A673 (cell line): ENCODE results near the gene SAFB2.

Source experiments
- CTCF ChIP-seq: fragments of 300-800, 200-600 bp; sonication (generic); conservative IDR thresholded peaks from 2 replicates; pipeline ENCODE4 v1.5.1; 2017; ENCODE audit warnings: low read depth, mild to moderate bottlenecking, antibody characterized with exemption, low read length, moderate library complexity, mixed read lengths
- EZH2 ChIP-seq: fragments of 200-600 bp; sonication (generic); IDR thresholded peaks from 2 replicates; pipeline ENCODE4 v1.6.1; 2017; ENCODE audit warnings: borderline replicate concordance, low read depth, mild to moderate bottlenecking, mixed read lengths, antibody characterized with exemption, low read length; ENCODE audit not compliant: poor library complexity, severe bottlenecking

DNA sequence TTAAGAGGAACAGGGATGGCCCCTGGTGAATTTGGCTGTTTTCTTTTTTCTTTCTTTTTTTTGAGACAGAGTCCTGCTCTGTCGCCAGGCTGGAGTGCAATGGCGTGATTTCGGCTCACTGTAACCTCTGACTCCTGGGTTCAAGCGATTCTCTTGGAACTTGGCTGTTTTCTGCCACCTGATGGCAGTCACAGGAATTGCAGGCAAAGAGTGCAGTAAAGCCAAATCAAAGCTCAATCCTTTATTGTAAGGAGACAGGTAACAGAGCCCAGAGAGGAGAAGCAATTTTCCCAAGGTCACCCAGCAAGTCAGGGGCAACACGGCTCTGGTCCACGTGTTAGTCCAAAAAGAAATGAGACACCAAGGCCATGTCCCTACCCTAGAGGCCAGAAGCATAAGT lies 61.0 kb downstream of the SAFB2 start:
- TF ChIP-seq CTCF = peak; percentile 69
- TF ChIP-seq EZH2 = no peak
